SU-DHL-6 (cell line): ENCODE measurements around the gene OCSTAMP.

Experiments
- EZH2phosphoT487 ChIP-seq: fragments of 200-600 bp; sonication (generic), shearing (Covaris generic); conservative IDR thresholded peaks from 2 replicates; pipeline ENCODE4 v1.6.1; 2018; ENCODE audit warnings: mild to moderate bottlenecking, antibody characterized with exemption, low read length, moderate library complexity, mixed read lengths
- TF ChIP-seq, protein P1 (sequence below): fragments of 200-600 bp; sonication (generic); IDR thresholded peaks from one replicate; pipeline ENCODE4 v1.5.1; 2017; ENCODE audit warnings: antibody characterized with exemption, mild to moderate bottlenecking, low read length, moderate library complexity; ENCODE audit not compliant: insufficient read depth, poor library complexity, severe bottlenecking

DNA sequence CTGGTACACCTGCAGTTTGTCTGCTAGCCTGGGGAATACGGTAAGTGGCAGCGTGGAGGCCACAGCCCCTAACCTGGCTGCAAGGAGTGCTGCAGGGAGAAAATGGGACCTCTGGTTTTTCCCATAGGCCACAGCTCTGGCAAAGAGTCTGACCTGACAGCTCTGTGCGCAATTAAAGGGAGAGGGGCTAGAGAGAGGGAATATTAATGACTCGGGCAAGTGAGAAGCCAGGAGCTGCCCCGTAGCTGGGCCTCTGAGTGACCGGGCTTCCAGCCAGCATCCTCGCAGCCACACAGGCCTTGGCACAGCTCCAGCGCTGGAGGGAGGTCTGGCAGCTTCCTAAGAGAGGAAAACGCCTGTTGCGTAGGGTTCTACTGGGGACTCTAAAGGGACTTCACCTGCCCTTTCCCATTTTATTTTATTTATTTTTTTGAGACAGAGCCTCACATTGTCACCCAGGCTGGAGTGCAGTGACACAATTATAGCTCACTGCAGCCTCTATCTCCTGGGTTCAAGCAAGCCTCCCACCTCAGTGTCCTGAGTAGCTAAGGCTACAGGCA is 18.2 kb upstream of the OCSTAMP start:
- TF ChIP-seq, protein P1, sequence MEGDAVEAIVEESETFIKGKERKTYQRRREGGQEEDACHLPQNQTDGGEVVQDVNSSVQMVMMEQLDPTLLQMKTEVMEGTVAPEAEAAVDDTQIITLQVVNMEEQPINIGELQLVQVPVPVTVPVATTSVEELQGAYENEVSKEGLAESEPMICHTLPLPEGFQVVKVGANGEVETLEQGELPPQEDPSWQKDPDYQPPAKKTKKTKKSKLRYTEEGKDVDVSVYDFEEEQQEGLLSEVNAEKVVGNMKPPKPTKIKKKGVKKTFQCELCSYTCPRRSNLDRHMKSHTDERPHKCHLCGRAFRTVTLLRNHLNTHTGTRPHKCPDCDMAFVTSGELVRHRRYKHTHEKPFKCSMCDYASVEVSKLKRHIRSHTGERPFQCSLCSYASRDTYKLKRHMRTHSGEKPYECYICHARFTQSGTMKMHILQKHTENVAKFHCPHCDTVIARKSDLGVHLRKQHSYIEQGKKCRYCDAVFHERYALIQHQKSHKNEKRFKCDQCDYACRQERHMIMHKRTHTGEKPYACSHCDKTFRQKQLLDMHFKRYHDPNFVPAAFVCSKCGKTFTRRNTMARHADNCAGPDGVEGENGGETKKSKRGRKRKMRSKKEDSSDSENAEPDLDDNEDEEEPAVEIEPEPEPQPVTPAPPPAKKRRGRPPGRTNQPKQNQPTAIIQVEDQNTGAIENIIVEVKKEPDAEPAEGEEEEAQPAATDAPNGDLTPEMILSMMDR, result no peak
- TF ChIP-seq EZH2phosphoT487, result no peak
